Midbrain (tissue), 1 donor: ENCODE results near the gene NXN.
"Not testable (repeated sequence)": the region's sequence is repeated elsewhere in the genome, so short reads cannot be mapped to it uniquely, and the experiment has no call there.

Experiments
- DNase-seq: peaks from one replicate; lab custom pipeline; 2025; lab: John Stamatoyannopoulos, UW

The NXN gene

GRCh38 chr17:767076-767475 lies 212.5 kb downstream of the NXN start:
- no peak for DNase-seq

GRCh38 chr17:760371-760770 lies 219.2 kb downstream of the NXN start:
- DNase-seq, result no peak

GRCh38 chr17:759964-760363 lies 219.6 kb downstream of the NXN start:
- no peak for DNase-seq

GRCh38 chr17:756010-756567 lies 223.5 kb downstream of the NXN start:
- DNase-seq, result not testable (repeated sequence)

- DNase-seq, result not testable (repeated sequence)
These were observed 224.1 kb downstream of the NXN start for GRCh38 chr17:755319-755961.

GRCh38 chr17:753418-753817 lies 226.2 kb downstream of the NXN start:
- DNase-seq, result no peak

GRCh38 chr17:752620-753219 lies 226.9 kb downstream of the NXN start:
- no peak for DNase-seq

GRCh38 chr17:752002-752619 lies 227.5 kb downstream of the NXN start, which contains the start of gene GEMIN4:
Gene GEMIN4, minus strand, starts transcription at chr17:752264. Its CDS starts 122 bp downstream, at chr17:752142.
- peak; percentile 91 for DNase-seq

GRCh38 chr17:751269-752001 lies 228.1 kb downstream of the NXN start:
- DNase-seq, result no peak

GRCh38 chr17:750431-751037 lies 229.0 kb downstream of the NXN start:
- DNase-seq, result no peak

- not testable (repeated sequence) for DNase-seq
These were observed 230.2 kb downstream of the NXN start for GRCh38 chr17:749359-749758.
